HG03103 (cell line): ENCODE measurements around the gene RAD54L.
A peak's percentile ranks its signal among the peaks of the same experiment; 100 is the strongest.
"Not testable (repeated sequence)": the region's sequence is repeated elsewhere in the genome, so short reads cannot be mapped to it uniquely, and the experiment has no call there.

Experiments
- ATAC-seq: cut with Tn5 transposase; IDR thresholded peaks from one replicate; pipeline ENCODE4 v1.9.1; 2021; ENCODE audit warnings: low read depth; ENCODE audit not compliant: unreplicated experiment

RAD54L gene

GRCh38 chr1:46247436-46248121, at the start of gene RAD54L:
RAD54L (plus strand) TSS chr1:46247763; CDS start chr1:46248406, 643 bp downstream.
- ATAC-seq, result peak; percentile 78

GRCh38 chr1:46197964-46198811, 49.4 kb upstream of the RAD54L start, which contains the start of gene POMGNT1:
POMGNT1 (minus strand) TSS chr1:46198434; CDS start chr1:46197821, 613 bp downstream.
- ATAC-seq, result peak; percentile 81

DNA sequence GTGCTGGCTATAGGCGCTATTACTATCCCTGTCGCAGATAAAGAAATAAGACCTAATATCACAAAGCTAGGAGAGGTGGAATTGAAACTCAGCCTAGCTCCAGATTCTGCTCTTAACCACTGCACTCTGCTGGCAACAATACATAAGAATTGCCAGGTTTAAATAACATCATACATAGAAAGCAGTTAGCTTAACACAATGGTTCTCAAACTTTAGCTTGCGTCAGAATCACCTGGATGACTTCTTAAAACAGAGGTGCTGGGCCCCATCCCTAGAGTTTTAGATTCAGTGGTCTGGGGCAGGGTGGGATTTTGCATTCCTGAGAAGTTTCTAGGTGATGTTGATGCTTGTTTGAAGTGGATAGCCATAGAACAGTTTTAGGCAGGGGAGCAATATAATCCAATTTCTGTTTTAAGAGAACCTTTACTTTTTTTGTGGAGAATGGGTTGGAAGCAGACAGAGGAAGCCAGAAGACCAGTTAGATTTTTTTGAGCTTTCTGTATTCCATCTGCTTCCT, 48.3 kb upstream of the RAD54L start:
- no peak for ATAC-seq

GRCh38 chr1:46203738-46204405, 43.7 kb upstream of the RAD54L start:
- no peak for ATAC-seq

DNA sequence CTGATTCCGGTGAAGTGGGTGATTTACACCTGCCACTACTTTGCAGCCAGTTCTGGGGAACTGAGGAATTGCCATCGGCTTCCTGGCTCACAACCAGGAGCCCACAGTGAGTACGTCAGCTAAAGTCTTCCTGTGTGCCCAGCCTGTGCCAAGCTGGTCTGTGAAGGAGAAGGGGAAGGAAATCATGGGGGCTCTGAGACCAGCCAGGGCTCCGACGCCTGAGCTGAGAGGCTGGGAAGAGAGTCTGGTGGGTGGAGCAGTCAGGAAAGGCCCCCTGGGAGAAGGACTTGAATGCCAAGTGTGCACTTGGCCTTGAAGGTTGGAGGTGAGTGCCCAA, 43.2 kb upstream of the RAD54L start:
- no peak for ATAC-seq

- no peak for ATAC-seq
Measured at GRCh38 chr1:46205141-46205540, 42.4 kb upstream of the RAD54L start.

DNA sequence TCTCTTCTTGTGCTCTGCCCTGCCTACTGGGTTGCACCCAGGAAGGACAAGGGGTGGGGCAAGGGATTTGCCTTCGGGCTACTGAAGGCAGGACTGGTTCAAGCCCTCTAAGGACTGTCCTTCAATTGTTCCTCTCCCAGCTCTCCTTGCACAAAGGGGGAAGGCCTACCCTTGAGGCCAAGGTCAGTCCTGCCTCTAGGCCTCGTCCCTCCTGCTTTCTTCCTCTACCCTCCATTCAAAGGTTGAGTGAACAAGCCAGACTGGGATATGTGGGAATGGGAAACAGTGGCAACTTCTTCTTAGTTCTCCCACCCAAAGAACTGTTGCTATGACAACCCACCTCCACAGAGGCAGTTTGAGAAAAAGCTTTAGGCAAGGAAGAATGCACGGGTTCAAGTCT, 41.8 kb upstream of the RAD54L start:
- ATAC-seq, result no peak

- no peak for ATAC-seq
Measured at GRCh38 chr1:46206399-46206798, 41.2 kb upstream of the RAD54L start.

- ATAC-seq, result no peak
Measured at GRCh38 chr1:46210561-46210960, 37.0 kb upstream of the RAD54L start.

GRCh38 chr1:46211051-46211450, 36.5 kb upstream of the RAD54L start:
- ATAC-seq, result no peak

GRCh38 chr1:46215504-46215903, 32.1 kb upstream of the RAD54L start:
- no peak for ATAC-seq

DNA sequence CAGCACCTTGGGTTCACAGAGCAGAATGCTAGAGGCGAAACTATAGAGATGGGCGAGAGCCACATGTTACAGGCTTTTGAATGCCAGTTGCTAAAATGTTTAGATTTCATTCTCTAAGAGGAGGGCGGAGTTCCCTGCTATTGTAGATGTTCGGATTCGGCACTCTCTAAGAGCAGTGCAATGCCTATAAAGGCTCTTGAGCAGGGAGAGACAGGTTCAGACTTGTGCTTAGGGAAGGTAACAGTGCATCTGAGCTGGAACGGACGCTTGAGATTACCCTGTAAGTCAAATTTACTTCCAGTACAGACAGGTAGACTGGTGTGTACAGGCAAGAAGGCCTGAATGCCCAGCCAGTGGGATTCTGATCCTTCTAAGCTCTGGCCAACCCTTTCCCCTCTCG, 29.1 kb upstream of the RAD54L start:
- no peak for ATAC-seq

DNA sequence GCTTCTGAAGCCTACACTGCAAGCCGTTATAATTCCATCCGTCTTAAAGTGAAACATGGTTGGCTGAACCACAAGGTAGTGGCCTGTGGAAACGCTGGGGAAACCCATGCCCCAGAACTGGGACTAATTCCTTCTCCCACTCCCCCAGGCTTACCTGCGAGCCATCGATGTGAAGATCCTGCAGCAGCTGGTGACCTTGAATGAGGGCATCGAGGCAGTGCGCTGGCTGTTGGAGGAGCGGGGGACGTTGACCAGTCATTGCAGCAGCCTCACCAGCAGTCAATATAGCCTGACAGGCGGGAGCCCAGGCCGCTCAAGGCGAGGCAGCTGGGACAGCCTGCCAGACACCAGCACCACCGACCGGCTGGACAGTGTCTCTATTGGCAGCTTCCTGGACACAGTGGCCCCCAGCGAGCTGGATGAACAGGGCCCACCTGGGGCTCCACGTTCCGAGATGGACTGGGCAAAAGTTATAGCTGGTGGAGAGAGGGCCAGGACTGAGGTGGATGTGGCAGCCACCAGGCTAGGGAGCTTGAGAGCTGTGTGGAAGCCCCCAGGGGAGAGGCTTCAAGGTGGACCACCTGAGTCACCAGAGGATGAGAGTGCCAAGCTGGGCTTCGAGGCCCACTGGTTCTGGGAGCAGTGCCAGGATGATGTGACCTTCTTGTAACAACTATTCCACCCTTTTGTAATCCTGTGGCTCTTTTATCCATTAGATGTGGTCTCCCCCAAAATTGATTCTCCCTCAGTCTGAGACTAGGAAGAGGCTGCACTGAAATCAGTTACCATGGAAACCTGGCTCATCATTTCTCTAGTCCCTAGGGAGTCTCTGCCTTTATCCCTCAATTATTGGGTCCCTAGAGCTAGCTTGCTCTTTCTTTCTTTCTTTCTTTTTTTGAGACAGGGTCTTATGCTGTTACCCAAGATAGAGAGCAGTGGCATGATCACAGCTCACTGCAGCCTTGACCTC, 27.7 kb upstream of the RAD54L start:
- ATAC-seq, result no peak

DNA sequence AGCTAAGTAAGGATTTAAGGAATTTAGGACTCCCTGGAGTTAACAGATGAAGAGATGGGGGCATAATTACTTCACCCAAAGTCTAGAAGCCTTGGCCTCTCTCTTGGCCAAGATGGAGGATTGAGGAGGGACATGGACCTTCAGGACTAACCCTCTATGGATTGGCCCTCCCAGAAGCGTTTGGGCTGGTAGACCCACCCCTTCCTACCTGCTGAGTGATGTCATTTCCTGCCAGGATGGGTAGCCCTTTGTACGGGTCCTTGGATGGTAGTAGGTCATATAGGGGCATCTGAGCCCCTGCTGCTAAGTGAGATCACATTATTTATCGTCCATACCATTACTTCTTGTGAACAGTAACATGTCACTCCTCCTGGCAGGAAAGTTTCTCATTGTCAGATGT, 26.8 kb upstream of the RAD54L start:
- ATAC-seq, result no peak

DNA sequence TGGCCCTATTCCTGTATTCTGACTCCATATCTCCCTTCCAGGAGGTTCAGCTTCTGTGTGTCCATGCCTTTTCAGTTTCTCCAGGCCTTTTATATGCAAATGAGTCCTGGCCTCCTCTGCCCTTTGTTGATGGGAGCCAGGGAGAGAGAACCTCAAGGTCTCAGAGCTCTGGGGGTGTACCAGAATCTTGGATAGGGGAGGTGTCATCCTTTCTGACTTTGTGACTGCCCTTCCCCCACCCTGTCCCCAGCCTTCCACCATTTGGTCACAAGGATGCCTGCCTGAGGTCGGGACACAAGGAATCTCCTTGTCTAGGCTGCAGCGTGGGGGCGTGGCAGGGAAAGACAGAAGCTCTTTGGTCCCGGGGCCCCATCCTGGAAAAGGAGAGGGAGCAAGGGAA, 25.8 kb upstream of the RAD54L start:
- ATAC-seq, result no peak

DNA sequence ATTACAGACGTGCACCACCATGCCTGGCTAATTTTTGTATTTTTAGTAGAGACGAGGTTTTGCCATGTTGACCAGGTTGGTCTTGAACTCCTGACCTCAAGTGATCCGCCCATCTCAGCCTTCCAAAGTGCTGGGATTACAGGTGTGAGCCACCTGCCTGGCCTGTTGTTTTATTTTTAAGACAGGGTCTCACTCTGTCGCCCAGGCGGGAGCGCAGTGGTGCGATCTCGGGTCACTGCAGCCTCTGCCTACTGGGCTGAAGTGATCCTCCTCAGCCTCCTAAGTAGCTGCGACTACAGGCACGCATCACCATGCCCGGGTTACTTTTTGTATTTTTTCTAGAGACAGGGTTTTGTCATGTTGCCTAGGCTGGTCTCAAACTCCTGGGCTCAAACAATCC, 24.5 kb upstream of the RAD54L start:
- not testable (repeated sequence) for ATAC-seq

GRCh38 chr1:46223472-46223943, 24.1 kb upstream of the RAD54L start:
- peak; percentile 65 for ATAC-seq

GRCh38 chr1:46224966-46225365, 22.6 kb upstream of the RAD54L start:
- ATAC-seq, result no peak

GRCh38 chr1:46231231-46231630, 16.3 kb upstream of the RAD54L start:
- ATAC-seq, result not testable (repeated sequence)

- no peak for ATAC-seq
Measured at GRCh38 chr1:46236882-46237281, 10.7 kb upstream of the RAD54L start.
